ENCODE data around the gene ANO1. TPM values are rescaled to one million over a fixed set of nuclear protein-coding genes. Genes with fewer than 3 reads are reported as not detected.

ANO1 gene
- total RNA-seq, 4 donors from 2014 or later: 22.5 to 57.6 (median 41.4) TPM

- H3K27me3 ChIP-seq: peaks cover 11% of the 10 kb centered on the region
- 80% methylated on average over 1 of the region's 11 CpGs; no CpG with 5 or more reads in 1 of the 2 donors for WGBS, 2 donors (ENCODE audit: low coverage in 1 of 2)
Observed at GRCh38 chr11:70180906-70181305, 102.8 kb downstream of the ANO1 start.

DNA sequence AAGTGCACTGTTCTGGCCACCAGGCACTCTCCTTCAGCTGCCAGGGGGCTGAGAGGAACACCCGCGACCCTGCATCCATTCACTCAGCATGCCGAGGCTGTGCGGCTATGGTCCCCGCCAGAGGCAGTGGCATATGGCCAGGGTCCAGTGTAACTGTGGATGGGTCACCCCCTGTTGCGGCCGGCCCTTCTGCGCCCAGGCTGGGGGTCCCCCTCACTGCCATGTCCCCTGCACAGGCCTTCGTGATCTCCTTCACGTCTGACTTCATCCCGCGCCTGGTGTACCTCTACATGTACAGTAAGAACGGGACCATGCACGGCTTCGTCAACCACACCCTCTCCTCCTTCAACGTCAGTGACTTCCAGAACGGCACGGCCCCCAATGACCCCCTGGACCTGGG lies 104.1 kb downstream of the ANO1 start:
- Histone ChIP-seq H3K36me3 (no peaks in the 10 kb centered on the region), H3K4me3 (no peak overlapping the region), H3K27ac (no peak overlapping the region), H3K4me1 (no peaks in the 10 kb centered on the region), H3K27me3 (peaks cover 11% of the 10 kb centered on the region), H3K9me3 (no peaks in the 10 kb centered on the region)
- TF ChIP-seq, protein P1, sequence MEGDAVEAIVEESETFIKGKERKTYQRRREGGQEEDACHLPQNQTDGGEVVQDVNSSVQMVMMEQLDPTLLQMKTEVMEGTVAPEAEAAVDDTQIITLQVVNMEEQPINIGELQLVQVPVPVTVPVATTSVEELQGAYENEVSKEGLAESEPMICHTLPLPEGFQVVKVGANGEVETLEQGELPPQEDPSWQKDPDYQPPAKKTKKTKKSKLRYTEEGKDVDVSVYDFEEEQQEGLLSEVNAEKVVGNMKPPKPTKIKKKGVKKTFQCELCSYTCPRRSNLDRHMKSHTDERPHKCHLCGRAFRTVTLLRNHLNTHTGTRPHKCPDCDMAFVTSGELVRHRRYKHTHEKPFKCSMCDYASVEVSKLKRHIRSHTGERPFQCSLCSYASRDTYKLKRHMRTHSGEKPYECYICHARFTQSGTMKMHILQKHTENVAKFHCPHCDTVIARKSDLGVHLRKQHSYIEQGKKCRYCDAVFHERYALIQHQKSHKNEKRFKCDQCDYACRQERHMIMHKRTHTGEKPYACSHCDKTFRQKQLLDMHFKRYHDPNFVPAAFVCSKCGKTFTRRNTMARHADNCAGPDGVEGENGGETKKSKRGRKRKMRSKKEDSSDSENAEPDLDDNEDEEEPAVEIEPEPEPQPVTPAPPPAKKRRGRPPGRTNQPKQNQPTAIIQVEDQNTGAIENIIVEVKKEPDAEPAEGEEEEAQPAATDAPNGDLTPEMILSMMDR (IDR thresholded peaks at IDR 0.05): no peak
- TF ChIP-seq POLR2AphosphoS5 (IDR thresholded peaks at IDR 0.05): no peak
- TF ChIP-seq EP300 (IDR thresholded peaks at IDR 0.05): no peak
- TF ChIP-seq POLR2A (IDR thresholded peaks at IDR 0.05): no peak
- ATAC-seq: no peak
- WGBS, 2 donors (ENCODE audit: low coverage in 1 of 2): 88 to 93% methylated on average over 3 to 11 of the region's 18 CpGs

More at GRCh38 chr11:70180906-70181305, 102.8 kb downstream of the ANO1 start:
- no peak for ATAC-seq
- TF ChIP-seq POLR2AphosphoS5 (IDR thresholded peaks at IDR 0.05): no peak
- TF ChIP-seq, protein P1 (IDR thresholded peaks at IDR 0.05): no peak
- TF ChIP-seq POLR2A (IDR thresholded peaks at IDR 0.05): no peak
- no peak for TF ChIP-seq EP300 (IDR thresholded peaks at IDR 0.05)
- H3K4me1 ChIP-seq: no peaks in the 10 kb centered on the region
- no peak overlapping the region for H3K27ac ChIP-seq
- no peaks in the 10 kb centered on the region for H3K9me3 ChIP-seq
- no peak overlapping the region for H3K4me3 ChIP-seq
- H3K36me3 ChIP-seq: no peaks in the 10 kb centered on the region

DNA sequence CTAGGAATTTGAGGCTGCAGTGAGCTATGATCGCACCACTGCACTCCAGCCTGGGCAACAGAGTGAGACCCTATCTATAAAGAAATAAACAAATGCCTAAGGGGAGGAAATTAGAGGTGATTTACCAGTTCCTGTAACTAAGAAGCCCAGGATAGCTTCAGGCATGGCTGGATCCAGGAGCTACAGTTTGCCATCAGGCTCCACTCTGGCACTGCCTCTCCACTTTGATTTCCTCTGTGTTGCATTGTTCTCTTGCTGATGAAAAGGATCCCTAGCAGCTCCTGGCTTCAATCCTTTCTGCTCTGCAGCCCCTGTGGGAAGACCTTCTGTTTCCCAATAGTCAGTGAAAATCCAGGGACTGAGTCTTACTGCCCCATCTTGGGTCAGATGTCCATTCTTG lies 104.9 kb downstream of the ANO1 start:
- WGBS, 2 donors (ENCODE audit: low coverage in 1 of 2): 86 to 100% methylated on average over 1 of the region's 1 CpG
- peaks cover 11% of the 10 kb centered on the region for H3K27me3 ChIP-seq
- no peak for ATAC-seq
- TF ChIP-seq POLR2AphosphoS5 (IDR thresholded peaks at IDR 0.05) (no peak), EP300 (IDR thresholded peaks at IDR 0.05) (no peak), POLR2A (IDR thresholded peaks at IDR 0.05) (no peak)
- TF ChIP-seq, protein P1 (IDR thresholded peaks at IDR 0.05): no peak
- no peaks in the 10 kb centered on the region for H3K9me3 ChIP-seq
- no peaks in the 10 kb centered on the region for H3K4me1 ChIP-seq
- no peak overlapping the region for H3K27ac ChIP-seq
- H3K4me3 ChIP-seq: no peak overlapping the region
- no peaks in the 10 kb centered on the region for H3K36me3 ChIP-seq

GRCh38 chr11:70183483-70184176 lies 105.5 kb downstream of the ANO1 start:
- Histone ChIP-seq H3K4me1 (no peaks in the 10 kb centered on the region), H3K9me3 (no peaks in the 10 kb centered on the region), H3K27me3 (peaks cover 11% of the 10 kb centered on the region), H3K27ac (no peak overlapping the region), H3K36me3 (no peaks in the 10 kb centered on the region), H3K4me3 (no peak overlapping the region)
- TF ChIP-seq POLR2AphosphoS5 (IDR thresholded peaks at IDR 0.05) (no peak), POLR2A (IDR thresholded peaks at IDR 0.05) (no peak), EP300 (IDR thresholded peaks at IDR 0.05) (no peak)
- TF ChIP-seq, protein P1 (IDR thresholded peaks at IDR 0.05): no peak
- ATAC-seq: no peak
- 67 to 79% methylated on average over 1 to 3 of the region's 11 CpGs for WGBS, 2 donors (ENCODE audit: low coverage in 1 of 2)

GRCh38 chr11:70184396-70184795 lies 106.3 kb downstream of the ANO1 start:
- WGBS, 2 donors (ENCODE audit: low coverage in 1 of 2): 72 to 88% methylated on average over 7 to 9 of the region's 9 CpGs
- no peaks in the 10 kb centered on the region for H3K36me3 ChIP-seq

More at GRCh38 chr11:70184396-70184795, 106.3 kb downstream of the ANO1 start:
- H3K27ac ChIP-seq: no peak overlapping the region
- no peaks in the 10 kb centered on the region for H3K4me1 ChIP-seq
- H3K9me3 ChIP-seq: no peaks in the 10 kb centered on the region
- H3K4me3 ChIP-seq: no peak overlapping the region
- no peak for ATAC-seq
- peaks cover 11% of the 10 kb centered on the region for H3K27me3 ChIP-seq
- TF ChIP-seq POLR2AphosphoS5 (IDR thresholded peaks at IDR 0.05) (no peak), POLR2A (IDR thresholded peaks at IDR 0.05) (no peak), EP300 (IDR thresholded peaks at IDR 0.05) (no peak)
- TF ChIP-seq, protein P1 (IDR thresholded peaks at IDR 0.05): no peak
